Glomerular visceral epithelial cell (primary cell): ENCODE data around the gene CR1L.
"Not testable (repeated sequence)": the region's sequence is repeated elsewhere in the genome, so short reads cannot be mapped to it uniquely, and the experiment has no call there.

Experiments used
- DNase-seq: peaks from one replicate; pipeline ENCODE4 v3.0.0-alpha.2; 2016; ENCODE audit errors: extremely low spot score

The CR1L gene

DNA sequence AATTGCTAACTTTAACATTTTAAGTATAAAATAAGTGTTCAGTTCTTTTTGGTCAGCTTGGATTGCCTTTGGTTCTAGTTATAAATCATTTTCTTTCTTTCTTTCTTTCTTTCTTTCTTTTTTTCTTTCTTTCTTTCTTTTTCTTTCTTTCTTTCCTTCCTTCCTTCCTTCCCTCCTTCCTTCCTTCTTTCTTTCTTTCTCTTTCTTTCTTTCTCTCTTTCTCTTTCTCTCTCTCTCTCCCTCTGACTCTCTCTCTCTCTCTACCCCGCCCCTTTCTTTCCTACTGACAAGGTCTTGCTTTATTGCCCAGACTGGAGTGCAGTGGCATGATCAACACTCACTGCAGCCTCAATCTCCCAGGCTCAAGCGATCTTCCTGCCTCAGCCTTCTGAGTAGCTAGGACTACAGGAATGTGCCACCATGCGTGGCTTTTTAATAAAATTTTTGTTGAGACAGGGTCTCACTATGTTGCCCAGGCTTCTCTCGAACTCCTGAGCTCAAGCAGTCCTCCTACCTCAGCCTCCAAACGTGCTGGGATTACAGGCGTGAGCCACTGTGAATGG lies 38.0 kb downstream of the CR1L start:
- DNase-seq = not testable (repeated sequence)

DNA sequence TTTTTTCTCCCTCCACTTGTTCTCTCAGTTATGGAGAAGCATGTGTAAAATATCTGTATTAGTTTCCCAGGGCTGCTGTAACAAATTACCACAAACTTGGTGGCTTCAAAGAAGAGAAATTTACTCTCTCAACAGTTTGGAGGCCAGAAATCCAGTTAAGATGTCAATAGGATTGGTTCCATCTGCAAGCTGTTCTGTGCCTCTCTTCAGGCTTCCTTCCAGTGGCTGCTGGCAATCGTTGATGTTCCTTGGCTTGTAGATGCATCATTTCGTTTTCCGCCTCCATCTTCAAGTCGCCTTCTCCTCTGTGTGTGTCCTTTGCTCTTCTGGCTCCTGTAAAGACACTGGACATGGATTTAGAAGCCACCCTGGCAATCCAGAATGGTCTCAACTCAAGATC lies 45.6 kb downstream of the CR1L start:
- not testable (repeated sequence) for DNase-seq

DNA sequence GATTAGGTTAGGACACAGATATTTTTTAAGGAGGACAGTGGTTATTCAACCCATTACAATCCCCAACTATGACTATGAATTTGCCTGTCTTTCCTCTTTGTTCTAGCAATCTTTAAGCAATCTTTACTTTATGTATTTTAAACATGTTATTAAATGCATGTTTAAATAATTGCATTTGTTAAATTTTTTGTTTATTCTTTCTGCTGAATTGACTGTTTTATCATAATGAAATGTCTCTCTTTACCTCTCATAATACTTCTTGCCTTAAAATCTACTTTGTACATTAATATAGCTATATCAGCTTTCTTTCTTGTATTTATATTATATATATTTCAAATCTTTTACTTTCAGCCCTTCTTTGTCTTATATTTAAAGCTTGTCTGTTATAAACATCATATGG lies 46.1 kb downstream of the CR1L start:
- no peak for DNase-seq

DNA sequence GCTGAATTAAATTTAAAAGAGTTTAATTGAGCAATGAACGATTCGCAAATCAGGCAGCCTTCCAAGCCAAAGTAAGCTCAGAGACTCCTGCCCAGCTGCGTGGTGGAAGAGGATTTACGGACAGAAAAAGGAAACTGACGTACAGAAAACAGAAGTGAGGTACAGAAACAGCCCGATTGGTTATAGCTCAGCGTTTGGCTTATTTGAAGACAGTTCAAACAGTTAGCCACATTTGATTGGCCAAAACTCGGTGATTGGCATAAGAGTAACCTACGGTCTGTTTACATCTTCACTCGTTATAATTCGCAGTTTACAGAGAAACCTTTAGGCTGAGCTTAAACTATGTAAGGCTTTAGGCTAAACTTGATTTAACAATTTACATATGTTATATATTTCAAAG lies 46.9 kb downstream of the CR1L start:
- DNase-seq = no peak

DNA sequence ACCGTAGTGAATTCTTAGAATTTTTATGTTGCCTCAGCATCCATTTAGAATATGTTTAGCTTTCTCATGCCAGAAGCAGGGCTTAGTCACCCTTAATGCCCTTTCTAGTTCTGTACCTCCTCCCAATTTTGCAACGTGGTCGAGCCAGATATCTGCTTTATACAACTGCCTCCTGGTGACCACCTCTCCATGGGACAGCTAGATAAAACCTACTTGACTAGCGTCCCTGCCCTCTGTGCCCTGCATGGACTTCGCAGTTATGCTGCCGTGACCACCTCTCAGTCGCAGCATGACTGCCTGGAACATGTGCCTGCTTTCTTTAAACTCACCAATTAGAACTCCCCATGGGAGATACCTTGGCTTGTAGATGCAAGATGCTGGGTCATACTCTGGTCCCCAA lies 47.4 kb downstream of the CR1L start:
- DNase-seq = not testable (repeated sequence)

DNA sequence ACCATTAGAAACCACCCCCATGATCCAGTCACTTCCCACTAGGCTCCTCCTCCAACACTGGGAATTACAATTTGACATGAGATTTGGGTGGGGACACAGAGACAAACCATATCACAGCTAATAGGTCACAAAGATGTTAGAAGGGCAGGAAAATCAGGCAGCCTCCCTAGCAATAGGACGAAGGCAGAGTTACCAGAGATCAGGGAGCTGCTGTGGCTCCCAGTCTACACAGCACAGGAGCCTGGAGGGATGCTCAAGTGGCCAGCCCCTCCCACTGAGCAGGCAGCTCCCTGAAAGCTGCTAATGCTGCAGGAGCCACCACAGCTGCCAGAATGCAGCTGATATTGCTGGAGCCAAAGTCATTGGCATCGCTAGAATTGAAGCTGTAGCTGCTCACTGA lies 51.0 kb downstream of the CR1L start:
- no peak for DNase-seq

DNA sequence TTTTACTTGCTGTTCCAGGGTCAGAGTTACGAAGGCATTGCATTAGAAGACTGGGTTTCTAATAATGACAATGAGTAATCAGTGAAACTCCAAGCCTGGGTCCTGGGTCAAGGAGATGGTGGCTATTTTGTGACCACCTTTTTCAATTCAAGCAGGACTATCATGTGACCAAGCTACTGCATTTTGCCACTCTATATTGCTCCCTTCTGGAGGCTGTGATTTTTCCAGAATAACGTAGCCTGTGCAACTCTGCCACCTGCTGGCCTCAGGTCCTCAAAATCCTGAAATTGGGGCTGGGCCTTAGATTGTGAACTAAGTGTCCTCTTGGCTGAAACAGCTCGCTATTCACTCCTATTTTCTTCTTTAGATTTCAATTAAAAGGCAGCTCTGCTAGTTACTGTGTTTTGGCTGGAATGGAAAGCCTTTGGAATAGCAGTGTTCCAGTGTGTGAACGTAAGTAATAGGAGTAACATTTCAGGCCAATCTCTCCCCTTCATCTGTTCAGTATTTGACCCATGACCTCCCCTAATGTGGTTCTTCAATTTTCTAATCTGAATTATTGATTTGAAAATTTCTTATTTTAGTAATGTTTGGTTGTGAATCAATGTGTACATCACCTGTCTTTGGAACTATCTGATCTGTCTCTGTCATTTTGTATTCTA lies 54.0 kb downstream of the CR1L start:
- DNase-seq = peak; percentile 73

DNA sequence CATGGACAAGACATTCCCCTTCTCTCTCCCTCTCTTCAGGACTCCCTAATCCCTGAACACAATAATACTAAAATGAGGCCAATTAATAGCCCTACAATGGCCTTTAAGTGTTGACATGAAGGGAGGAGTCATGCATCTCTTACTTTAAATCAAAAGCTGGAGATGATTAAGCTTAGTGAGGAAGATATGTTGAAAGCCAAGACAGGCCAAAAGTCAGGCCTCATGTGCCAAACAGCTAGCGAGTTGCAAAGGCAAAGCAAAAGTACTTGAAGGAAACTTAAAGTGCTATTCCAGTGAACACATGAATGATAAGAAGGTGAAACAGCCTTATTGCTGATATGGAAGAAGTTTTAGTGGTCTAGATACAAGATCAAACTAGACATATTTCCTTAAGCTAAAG lies 57.4 kb downstream of the CR1L start:
- no peak for DNase-seq

DNA sequence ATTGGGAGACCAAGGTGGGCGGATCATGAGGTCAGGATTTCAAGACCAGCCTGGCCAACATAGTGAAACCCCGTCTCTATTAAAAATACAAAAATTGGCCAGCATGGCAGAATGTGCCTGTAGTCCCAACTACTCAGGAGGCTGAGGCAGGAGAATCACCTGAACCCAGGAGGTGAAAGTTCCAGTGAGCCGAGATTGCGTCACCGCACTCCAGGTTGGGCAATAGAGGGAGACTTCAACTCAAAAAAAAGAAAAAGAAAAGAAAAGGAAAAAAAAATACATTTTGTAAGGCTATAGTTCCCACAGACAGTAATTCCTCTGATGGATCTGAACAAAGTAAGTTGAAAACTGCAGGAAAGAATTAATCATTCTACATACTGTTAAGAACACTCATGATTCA lies 58.8 kb downstream of the CR1L start:
- no peak for DNase-seq

DNA sequence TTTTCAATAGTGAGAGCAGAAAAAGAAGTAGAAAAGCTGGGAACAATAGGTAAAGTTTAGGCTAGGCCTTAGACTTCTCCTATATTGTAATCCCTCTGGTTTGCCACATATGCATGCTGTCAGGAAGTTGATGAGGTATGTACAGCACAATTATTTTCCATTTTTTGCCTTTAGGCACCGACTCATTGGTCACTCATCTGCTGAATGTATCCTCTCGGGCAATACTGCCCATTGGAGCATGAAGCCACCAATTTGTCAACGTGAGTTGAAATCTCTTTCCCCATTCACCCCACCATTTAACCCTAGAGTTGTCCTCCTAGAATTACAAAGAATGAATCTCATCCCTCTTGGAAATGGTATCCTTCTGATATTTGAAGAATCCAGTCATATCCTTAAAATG lies 63.1 kb downstream of the CR1L start:
- DNase-seq = peak; percentile 33

DNA sequence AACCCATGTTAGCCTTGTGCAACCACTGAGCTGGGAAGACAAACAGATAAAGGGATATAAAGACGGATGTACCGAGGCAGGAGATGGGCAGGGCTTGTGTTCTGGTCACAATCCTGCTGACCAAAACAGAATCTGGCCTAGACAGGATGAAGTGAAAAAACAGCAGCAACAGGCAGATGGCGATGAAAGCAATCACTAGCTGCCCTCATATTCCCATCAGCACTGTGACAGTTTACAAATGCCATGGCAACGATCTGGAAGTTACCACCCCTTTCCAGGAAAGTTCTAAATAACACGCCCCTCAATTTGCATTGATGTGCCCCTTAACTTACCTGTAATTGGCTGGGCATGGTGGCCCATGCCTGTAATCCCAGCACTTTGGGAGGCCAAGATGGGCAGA lies 66.4 kb downstream of the CR1L start:
- DNase-seq = no peak

DNA sequence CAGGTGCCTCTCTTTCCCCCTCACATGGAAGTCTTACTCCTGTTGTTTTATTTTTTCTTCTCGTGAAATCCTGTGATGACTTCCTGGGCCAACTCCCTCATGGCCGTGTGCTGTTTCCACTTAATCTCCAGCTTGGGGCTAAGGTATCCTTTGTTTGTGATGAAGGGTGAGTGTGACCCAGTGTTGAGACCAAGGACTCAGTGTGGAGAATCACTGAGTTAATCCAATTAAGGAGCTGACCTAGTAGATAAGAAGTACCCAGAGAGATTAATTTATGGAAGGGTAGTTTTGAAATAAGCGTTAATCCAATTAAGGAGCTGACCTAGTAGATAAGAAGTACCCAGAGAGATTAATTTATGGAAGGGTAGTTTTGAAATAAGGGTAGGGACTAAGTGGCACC lies 67.8 kb downstream of the CR1L start:
- DNase-seq = not testable (repeated sequence)

DNA sequence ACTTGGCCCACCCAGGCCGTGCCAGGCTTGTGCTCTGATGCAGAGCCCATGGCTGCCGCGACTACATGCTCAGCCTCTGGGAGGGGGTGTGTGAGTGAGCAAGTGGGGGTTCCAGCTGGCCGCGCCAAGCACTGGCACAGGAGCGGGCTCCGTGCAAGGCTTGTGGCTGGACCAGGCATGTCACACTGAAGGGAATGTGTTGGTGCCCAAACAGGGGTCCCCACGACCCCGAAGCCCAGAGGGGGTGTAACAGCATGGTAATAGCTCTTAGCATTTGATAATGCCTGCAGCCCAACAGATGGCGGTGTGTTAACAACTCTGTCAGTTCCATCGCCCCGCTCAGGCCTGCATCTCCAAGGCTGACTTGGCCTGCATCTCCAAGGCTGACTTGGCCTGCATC lies 68.6 kb downstream of the CR1L start:
- no peak for DNase-seq

DNA sequence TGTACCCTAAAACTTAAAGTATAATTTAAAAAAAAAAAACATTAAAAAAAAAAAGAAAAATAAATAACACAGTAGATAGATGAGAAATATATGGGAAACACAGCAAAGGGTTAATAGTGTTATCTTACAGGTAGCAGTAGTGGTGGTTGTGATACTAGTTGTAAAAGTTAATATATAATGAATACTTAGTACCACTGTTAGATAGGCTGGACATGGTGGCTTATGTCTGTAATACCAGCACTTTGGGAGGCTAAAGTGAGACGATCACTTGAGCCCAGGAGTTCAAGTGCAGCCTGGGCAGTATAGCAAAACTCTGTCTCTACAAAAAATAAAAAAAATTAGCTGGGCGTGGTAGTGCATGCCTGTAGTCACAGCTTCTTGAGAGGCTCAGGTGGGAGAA lies 74.3 kb downstream of the CR1L start:
- no peak for DNase-seq

DNA sequence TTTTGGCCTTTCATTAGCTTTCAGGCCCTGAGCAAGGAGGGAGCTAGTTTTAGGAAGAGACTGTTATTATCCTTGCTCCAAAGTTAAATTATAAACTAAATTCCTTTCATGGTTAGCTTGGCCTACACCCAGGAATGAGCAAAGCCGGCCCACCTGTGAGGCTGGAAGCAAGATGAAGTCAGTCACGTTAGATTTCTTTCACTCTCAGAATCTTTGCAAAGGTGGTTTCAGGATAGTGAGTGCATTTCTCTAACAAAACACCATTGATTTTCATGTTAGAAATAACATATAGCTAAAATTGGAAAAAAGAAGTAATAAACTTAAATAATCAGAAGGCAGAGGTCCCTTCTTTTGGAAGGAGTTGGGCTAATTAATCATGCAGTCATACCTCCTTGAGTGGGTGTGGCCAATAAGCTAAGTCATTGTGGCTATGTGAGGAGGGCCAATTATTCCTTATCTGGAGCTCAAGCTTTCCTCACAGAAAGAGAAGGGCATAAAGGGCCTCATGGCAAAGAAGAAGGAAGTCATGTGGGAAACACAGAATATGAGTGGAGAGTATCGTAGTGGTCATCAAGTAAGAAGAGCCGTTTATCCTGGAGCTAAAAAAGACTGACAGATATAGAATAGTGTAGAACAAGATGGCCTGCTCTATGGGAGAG lies 83.4 kb downstream of the CR1L start:
- DNase-seq = not testable (repeated sequence)

DNA sequence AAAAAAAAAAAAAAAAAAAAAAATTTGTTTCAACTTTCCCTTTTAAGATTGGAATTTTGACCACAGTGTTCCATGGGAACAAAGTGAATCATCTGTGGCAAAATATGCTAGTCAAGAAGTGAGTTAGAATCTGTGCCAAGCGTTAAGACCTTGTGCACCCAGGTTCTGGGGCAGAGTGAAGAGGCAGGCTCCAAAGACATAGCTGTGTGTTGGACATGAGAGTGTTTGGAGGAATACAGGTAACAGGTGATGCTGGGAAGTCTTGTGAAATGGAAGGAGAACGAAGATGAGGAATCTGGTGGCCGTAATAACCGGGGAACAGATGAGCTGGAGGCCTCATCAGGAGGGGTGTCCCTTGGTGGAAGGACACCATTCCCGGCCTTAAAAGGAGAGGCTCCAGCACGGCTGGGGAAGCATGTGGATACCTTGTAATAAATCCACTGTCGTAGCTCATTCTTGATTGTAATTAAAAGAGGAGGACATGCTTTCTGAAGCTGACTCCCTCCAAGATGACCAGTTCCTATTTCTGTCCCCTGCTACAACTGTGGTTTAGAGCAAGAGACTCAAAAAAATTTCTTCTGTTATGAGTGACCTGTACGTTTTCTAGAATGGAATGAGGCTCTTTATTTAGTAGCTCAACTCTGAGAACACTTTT lies 92.7 kb downstream of the CR1L start:
- not testable (repeated sequence) for DNase-seq

DNA sequence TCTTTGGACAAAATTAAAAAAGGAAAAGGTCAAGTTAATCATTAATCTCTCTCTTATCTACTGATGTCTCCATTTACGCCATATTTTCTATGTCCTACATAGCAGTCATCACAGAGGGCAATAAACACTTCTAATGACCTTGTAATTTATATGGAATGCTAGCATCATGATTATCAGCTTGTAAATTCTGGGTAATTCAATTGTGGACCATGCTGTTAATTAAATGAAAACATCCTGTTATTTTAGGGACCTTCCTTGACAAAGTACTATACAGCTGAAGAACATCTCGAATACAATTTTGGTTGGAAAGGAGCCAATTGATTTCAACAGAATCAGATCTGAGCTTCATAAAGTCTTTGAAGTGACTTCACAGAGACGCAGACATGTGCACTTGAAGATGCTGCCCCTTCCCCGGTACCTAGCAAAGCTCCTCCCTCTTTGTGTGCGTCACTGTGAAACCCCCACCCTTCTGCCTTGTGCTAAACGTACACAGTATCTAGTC lies 93.3 kb downstream of the CR1L start:
- not testable (repeated sequence) for DNase-seq

DNA sequence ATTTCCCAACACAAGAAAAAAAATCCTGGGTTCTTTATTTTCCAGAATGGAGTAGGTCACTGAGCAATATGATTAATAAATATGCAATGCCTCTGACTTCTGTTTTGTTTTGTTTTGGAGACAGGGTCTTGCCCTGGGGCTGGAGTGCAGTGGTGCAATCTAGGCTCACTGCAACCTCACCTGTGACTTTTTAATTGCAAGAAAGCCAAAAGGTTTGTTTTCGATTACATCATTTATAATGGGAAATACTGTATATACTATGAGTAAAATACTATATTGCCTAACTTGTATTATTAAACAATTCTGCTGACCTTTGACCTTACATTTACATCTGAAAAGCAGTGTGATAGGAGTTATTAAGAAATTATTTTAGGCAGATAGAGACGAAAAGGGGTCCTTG lies 95.3 kb downstream of the CR1L start:
- no peak for DNase-seq

DNA sequence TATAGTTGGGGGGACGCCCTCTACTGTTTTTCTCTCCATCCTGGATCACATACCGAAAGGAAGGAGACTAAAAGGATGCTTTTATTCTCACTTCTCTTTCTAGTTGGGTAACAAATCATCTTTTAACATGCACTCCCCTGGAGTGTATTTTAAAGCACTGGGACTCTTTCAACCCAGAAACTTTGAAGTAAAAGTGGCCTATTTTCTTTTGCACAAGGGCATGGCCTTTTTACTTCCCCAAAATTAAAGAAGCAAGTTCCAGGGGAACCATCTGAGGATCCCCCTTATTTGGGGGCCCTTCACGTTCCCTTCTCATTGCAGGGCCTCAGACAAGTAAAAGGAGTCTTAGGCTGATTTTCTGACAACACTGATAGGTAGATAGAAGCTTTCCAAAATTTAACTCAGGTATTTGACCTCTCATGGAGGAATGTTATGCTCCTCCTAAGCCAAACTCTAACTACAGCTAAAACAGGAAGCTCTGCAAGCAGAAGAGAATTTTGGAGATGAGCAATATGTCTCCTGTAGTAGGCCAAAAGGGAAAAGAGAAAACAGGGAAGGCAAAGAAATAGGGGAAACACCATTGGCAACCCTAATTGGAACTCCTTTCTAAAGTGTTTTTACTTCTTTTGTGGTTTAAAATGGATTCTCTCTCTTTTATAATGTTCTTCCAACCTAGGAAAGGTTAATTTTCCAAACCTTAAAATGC lies 98.1 kb downstream of the CR1L start:
- DNase-seq = no peak

DNA sequence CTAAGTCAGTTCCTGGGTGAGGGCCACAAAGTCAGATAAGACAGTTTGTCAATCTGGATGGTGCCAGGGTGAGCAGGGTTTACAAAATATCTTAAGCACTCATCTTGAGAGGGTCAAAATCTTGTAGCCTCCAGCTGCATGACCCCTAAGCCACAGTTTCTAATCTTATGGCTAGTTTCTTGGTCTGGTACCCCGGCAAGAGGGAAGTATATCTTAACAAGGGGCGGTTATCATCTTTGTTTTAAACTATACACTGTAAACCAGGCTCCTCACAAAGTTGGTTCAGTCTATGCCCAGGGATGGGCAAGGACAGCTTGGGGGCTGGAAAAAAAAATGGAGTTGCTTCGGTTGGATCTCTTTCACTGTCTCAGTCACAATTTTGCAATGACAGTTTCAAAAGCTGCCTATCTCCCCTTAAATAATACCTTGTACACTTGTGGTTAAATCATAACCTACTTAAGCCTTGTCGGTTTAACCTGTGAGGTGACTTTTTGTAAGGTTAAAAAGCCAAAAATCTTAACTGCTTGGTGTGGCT lies 99.1 kb downstream of the CR1L start:
- DNase-seq = no peak

DNA sequence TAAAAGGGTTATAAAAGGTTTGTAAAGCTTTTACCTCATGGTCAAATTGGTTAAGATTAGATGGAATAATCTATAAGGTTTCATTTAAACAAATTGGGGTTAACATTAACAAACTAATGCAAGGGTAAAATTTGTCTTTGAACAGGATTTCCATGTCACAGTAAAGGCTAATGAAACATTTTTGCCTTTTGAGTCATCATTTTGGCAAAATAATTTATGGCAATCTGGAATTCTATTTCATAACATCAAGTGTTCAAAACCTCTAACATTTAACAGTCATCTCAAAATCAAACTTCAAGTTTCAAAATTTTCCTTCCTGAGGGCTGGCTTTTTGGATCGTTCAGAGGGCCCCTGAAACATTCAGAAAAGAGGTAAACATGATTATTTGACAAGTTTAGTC lies 100.4 kb downstream of the CR1L start:
- DNase-seq = no peak
